NCI-H1048 (cell line): Measurements from ENCODE around the gene SGCA.

Source experiments
- DNase-seq: peaks from one replicate; lab custom pipeline; 2025; lab: John Stamatoyannopoulos, UW

The SGCA gene

DNA sequence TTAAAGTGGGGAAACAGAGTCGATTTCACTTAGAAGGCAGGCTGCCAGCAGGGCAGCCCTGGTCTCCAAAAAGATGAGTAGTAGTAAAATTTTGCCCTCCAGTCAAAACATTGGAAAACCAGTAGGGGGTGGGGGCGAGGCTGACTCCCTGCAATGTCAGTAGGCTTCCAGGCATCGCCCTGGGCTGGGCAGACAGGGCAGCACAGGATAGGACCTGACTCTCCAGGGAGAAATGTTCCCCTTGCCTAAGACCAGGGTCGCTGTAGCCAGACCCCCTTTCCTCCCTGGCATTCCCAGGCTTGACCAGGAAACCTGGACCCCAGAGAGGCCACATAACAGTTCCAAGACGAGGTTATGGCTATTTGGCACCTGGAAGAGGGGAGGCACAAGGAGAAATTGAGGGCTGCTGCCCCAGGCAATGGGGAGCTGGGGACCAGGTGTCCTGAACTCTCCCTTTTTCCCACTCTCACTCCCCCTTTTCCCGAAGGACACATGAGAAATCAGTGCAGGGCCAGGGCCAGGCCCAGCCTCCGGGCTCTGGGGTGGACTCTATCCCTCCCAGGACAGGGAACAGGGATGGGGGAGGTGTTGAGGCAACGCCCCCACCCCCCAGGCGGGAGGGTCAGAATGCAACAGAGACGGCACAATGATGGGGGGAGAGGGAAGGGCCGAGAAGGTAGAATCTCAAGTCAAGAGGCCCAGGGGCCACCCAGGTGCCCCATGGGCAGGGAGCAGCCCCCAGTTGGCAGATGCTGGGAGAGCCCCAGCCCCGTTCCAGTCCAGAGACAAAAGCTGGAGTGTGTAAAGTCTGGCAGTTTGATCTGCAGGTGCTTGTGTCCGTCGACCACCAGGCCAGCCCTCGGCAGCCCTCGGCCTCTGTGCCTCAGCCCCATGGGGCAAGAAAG is 31.3 kb upstream of the SGCA start:
- DNase-seq = no peak

DNA sequence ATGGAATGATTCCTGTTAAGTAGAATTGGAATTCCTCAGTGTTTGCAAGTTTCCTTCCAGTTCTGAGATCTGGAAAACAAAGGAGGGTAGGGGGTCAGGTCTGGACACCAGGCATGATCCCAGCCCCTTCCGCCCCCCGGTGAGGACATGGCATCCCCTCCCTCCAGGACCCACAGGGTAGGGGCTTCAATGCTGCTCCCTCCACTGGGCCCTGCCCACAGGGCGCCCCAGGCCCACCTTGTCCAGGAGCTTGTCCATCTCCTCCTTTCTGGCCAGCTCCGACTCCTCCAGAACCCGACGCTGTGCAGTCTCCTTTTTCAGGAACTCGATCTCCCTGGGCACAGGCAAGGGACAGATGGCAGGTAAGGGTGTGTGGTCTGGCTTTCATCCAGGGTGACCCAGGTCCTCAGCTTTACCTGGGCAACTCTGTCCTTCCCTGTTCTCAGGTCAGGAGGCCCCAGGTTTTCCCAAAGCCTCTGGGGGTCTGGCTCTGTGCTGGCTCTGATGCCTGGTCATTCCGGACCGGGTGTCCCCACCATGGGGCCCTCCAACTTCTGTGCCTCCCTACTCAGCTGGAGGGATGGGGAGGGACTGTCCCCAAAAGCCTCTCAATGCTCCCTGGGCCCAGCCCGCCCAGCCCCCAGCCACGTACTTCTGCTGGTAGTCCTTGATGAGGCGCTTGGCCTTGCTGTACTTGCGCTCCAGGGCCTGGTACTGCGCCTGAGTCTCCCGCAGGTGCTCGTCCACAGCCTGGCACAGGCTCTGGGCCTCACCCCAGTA is 30.3 kb upstream of the SGCA start:
- DNase-seq = no peak

GRCh38 chr17:50136096-50136687 is 29.6 kb upstream of the SGCA start:
- DNase-seq = no peak

DNA sequence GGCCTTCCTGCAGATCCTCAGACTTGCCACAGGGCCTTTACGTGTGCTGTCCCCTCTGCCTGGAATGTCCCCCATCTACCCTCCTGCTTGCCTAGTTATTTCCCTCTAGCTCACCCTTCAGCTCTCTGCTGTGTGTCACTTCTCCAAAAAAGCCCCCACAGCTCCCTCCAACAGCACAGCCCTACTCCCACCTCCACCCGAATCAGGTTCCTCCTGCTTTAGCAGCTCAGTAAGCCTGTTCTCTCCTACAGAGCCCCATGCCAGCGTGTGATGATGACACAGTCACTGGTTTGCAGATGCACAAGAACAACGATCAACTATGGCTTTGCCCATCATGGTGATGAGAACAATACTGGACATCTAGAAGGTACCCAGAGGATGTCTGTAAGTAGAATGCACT is 28.8 kb upstream of the SGCA start:
- no peak for DNase-seq

DNA sequence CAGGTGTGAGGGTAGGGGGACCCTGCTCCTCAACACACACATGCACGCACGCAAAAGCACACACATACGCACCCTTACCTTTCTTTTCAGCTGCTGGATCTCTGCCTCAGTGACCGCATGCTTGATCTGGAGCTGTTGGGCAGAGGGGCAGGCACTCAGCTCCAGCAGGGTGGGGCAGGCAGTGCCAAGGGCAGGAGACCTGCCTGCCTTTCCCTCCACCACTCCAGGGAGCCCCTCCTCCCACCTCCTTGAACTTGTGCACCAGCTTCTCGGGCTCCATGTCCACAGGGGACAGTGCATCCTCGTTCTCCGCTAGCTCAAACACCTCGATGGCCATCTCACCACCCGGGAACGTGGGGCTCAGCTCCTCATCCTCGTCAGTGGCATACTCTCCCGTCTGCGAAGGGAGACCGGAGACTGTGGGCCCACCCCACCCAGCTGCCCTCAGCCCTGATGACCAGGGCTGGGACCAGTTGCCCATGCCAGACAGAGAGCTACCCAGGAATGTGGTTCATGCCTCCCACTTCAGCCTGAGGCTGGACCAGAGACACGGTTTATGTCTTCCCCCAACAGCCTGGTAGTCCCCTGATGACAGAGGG is 26.5 kb upstream of the SGCA start:
- DNase-seq = no peak

GRCh38 chr17:50139950-50140885 is 25.6 kb upstream of the SGCA start:
- DNase-seq = no peak

DNA sequence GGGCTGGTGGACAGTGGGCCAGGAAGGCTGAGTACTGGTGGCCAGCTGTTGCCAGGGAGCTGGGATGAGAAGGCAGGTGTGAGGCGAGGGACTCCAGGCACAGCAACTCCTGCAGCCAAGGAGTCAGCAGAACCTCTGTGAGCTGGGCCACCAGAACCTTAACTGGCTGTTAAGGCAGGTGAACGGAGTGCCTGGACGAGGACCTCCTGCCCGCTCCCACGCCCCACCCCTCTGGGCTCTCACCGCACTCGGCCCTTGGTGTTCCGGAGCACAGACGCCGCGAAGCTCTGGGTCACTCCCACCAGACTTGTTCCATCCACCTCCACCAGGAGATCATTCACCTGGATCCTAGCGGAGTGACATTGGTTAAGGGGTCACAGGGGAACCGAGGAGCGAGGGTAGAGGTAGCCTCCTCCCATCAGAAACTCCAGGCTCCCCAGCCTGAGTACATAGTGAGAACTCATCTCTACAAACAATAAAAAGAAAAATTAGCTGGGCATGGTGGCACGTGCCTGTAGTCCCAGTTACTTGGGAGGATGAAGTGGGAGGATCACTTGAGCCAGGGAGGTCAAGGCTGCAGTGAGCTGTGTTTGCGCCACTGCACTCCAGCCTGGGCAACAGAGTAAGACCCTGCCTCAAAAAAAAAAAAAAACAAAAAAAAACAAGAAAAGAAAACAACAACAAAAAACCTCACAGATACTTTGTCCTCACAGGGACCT is 24.6 kb upstream of the SGCA start:
- no peak for DNase-seq

GRCh38 chr17:50141745-50142110 is 24.1 kb upstream of the SGCA start:
- DNase-seq = no peak

- DNase-seq = no peak
These were observed 22.2 kb upstream of the SGCA start for GRCh38 chr17:50143461-50144176.

DNA sequence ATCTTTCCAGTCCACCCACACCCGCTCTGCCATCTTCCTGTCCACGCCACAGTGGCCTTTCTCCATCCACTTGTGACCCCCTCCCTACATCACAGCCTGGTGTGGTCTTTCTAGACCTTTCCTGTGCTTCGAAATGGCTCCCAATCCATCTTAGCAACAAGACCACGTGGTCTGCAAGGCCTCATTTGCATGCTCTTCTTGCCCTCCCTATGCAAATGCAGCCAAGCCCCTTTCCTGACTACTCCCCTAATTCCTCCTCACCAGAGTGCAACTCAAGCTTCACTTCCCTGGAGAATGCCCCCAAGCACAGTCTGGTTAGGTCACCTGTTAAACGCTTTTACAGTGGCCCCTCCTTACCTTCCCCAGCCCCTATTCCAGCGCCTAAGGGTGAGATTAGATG is 21.4 kb upstream of the SGCA start:
- no peak for DNase-seq

GRCh38 chr17:50144845-50145531 is 20.8 kb upstream of the SGCA start:
- DNase-seq = no peak

- DNase-seq = no peak
These were observed 20.1 kb upstream of the SGCA start for GRCh38 chr17:50145532-50146229.

- DNase-seq = no peak
These were observed 19.4 kb upstream of the SGCA start for GRCh38 chr17:50146230-50146926.

- DNase-seq = no peak
These were observed 18.7 kb upstream of the SGCA start for GRCh38 chr17:50146927-50147665.

- no peak for DNase-seq
These were observed 18.0 kb upstream of the SGCA start for GRCh38 chr17:50147841-50148225.

DNA sequence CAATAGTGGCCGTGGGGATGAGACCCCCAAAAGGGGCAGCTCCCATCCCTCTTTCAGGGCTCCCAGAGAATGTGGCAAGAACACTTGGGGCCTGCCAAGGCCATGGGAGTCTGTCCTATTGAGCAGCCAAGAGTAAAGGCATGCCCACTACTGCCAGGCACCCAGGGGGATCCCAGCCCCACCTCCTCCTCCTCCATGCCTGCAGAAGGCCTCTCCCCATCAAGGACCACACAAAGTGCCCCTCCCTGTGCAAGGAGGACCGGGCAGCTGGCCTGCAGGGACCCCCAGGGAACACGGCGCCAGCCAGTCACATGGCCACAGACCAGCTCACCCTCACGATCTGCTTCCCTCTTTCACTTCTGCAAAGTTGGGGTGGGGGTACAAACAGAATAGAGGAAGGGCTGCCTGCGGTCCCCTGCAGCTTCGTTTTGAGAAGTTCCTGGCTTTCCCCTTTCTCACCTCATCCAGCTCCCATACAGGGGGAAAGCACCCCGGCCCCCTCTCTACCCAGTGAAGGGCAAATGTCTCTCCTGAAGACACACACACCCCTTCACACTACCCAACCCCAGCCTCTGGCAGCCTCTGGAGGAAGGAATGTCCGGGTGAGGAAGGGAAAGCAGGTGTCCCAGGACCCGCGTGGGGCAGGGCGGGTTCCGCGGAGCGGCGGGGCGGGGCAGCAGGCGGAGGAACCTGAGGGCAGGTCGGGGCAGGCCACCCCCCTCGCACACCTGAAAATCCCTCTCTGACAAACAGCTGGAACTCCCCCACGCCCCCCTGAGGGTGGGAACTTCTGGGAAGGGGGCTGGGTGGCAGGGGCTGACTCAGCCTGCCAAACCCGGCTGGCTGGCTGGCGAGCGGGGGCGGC is 17.3 kb upstream of the SGCA start:
- DNase-seq = no peak

GRCh38 chr17:50149091-50149416 is 16.8 kb upstream of the SGCA start:
- no peak for DNase-seq
